Naive thymus-derived CD4-positive, alpha-beta T cell (primary cell): ENCODE measurements around the gene UGT2B11. TPM values are rescaled to one million over a fixed set of nuclear protein-coding genes. Genes with fewer than 3 reads are reported as not detected.
"Not testable (repeated sequence)": the region's sequence is repeated elsewhere in the genome, so short reads cannot be mapped to it uniquely, and the experiment has no call there.

ENCODE experiments used
- ATAC-seq: fragments of 150-1000 bp; cut with Tn5 transposase; 2 replicates; pipeline ENCODE4 v1.10.0; 2021; ENCODE audit warnings: mild to moderate bottlenecking, moderate library complexity
- CTCF ChIA-PET: fragments of 350-600 bp; sonication (Branson Sonifier 250); formaldehyde crosslinking; loops from one replicate; lab custom pipeline; 2021; ENCODE audit warnings: antibody characterized with exemption; lab: Charles Lee
- POLR2A ChIA-PET: fragments of 350-600 bp; sonication (Branson Sonifier 250); formaldehyde crosslinking; loops from one replicate; lab custom pipeline; 2021; ENCODE audit warnings: antibody characterized with exemption, inconsistent platforms; lab: Charles Lee
- DNase-seq, 9 donors: peaks; one replicate each; pipeline versions ENCODE4 v3.0.0 to v3.0.0-alpha.2; 2020 to 2022; ENCODE audit warnings: mixed read lengths in 1 of 9
- H3K27ac ChIP-seq: one replicate; pipeline ENCODE4 v1.7.0; 2013; ENCODE audit warnings: mild to moderate bottlenecking, low read depth, low read length, moderate library complexity
- H3K27me3 ChIP-seq, 2 donors: one replicate each; pipeline ENCODE4 v1.7.0; 2013; ENCODE audit warnings: low read length in 2 of 2, mild to moderate bottlenecking in 2 of 2, moderate library complexity in 2 of 2; ENCODE audit not compliant: control insufficient read depth in 2 of 2, insufficient read depth in 2 of 2
- H3K36me3 ChIP-seq, 3 experiments: 1 replicate in 2 of 3; 2 replicates in 1 of 3; pipeline ENCODE4 v1.7.0; 2013; ENCODE audit warnings: low read length in 3 of 3, mild to moderate bottlenecking in 3 of 3, moderate library complexity in 1 of 3; ENCODE audit not compliant: insufficient read depth in 3 of 3, control insufficient read depth in 2 of 3
- H3K4me1 ChIP-seq, 2 donors: one replicate each; pipeline ENCODE4 v1.7.0; 2013; ENCODE audit warnings: low read length in 2 of 2, mild to moderate bottlenecking in 2 of 2, moderate library complexity in 1 of 2; ENCODE audit not compliant: control insufficient read depth in 2 of 2, insufficient read depth in 2 of 2
- H3K4me3 ChIP-seq: 2 replicates; pipeline ENCODE4 v1.7.0; 2013; ENCODE audit warnings: mild to moderate bottlenecking, low read length
- H3K9me3 ChIP-seq, 3 experiments: 1 replicate in 2 of 3; 2 replicates in 1 of 3; pipeline ENCODE4 v1.7.0; 2013; ENCODE audit warnings: low read length in 3 of 3; ENCODE audit not compliant: control insufficient read depth in 2 of 3
- H3K27ac Mint-ChIP-seq, 9 donors: one replicate each; pipeline ENCODE4 v1.8.0; 2020 to 2022; ENCODE audit warnings: mixed read lengths in 9 of 9, mild to moderate bottlenecking in 8 of 9, moderate library complexity in 5 of 9, inconsistent platforms in 2 of 9
- H3K27me3 Mint-ChIP-seq, 5 donors: one replicate each; pipeline ENCODE4 v1.8.0; 2021 to 2022; ENCODE audit warnings: mixed read lengths in 5 of 5, mild to moderate bottlenecking in 1 of 5
- H3K36me3 Mint-ChIP-seq, 5 donors: one replicate each; pipeline ENCODE4 v1.8.0; 2020 to 2022; ENCODE audit warnings: mixed read lengths in 5 of 5, mild to moderate bottlenecking in 3 of 5, inconsistent platforms in 1 of 5
- H3K4me1 Mint-ChIP-seq, 7 donors: one replicate each; pipeline ENCODE4 v1.8.0; 2020 to 2022; ENCODE audit warnings: mixed read lengths in 7 of 7, mild to moderate bottlenecking in 3 of 7, inconsistent platforms in 1 of 7
- H3K4me3 Mint-ChIP-seq, 10 donors: one replicate each; pipeline ENCODE4 v1.8.0; 2020 to 2022; ENCODE audit warnings: mild to moderate bottlenecking in 10 of 10, mixed read lengths in 10 of 10, moderate library complexity in 6 of 10, inconsistent platforms in 2 of 10
- H3K9me3 Mint-ChIP-seq, 11 donors: one replicate each; pipeline ENCODE4 v1.8.0; 2020 to 2022; ENCODE audit warnings: mixed read lengths in 11 of 11, mild to moderate bottlenecking in 4 of 11, inconsistent platforms in 1 of 11, moderate library complexity in 1 of 11
- intact Hi-C, 2 donors: fragments of 100-400 bp; cut with micrococcal nuclease; formaldehyde crosslinking; loops; one replicate each; pipeline ENCODE4 v1.15.1; 2023
- polyA plus RNA-seq, 2 donors: library from polyadenylated mRNA; unstranded; fragments of 300-500 nt; fragmentation: Illumina TruSeq; gene quantifications; one replicate each; pipeline ENCODE4 v1.2.3, GENCODE V29; 2021
- total RNA-seq, 6 experiments: library from RNA in 5 of 6; stranded (reverse) in 5 of 6; gene quantifications; 1 replicate in 5 of 6; 2 replicates in 1 of 6; pipeline ENCODE4 v1.2.3 and lab custom pipeline; 2021 to 2026

The UGT2B11 gene
- total and polyA plus RNA-seq, 7 experiments from 2014 or later: not detected

- Histone ChIP-seq H3K4me1 (no peaks in the 10 kb centered on the region), H3K9me3 (no peaks in the 10 kb centered on the region), H3K27me3 (no peaks in the 10 kb centered on the region), H3K36me3 (no peaks in the 10 kb centered on the region), H3K4me3 (no peak overlapping the region), H3K27ac (no peak overlapping the region)
- ChIA-PET POLR2A (no interaction called here), CTCF (no interaction called here)
- H3K27me3 Mint-ChIP-seq: no peaks in the 10 kb centered on the region
- DNase-seq (no peak), ATAC-seq (no peak)
- no peaks in the 10 kb centered on the region for H3K36me3 Mint-ChIP-seq
- H3K9me3 Mint-ChIP-seq: peaks cover 0 to 15% (median 4%) of the 10 kb centered on the region in 11 donors
- H3K27ac Mint-ChIP-seq: no peak overlapping the region
- H3K4me3 Mint-ChIP-seq: no peak overlapping the region
- intact Hi-C loops: no loop called here
- no peaks in the 10 kb centered on the region for H3K4me1 Mint-ChIP-seq
Observed at GRCh38 chr4:69239092-69239491, 24.5 kb upstream of the UGT2B11 start.

GRCh38 chr4:69224891-69225290, 10.3 kb upstream of the UGT2B11 start:
- Histone ChIP-seq H3K27ac (no peak overlapping the region), H3K4me3 (no peak overlapping the region), H3K27me3 (no peaks in the 10 kb centered on the region), H3K4me1 (no peaks in the 10 kb centered on the region), H3K9me3 (no peaks in the 10 kb centered on the region), H3K36me3 (no peaks in the 10 kb centered on the region)
- H3K27me3 Mint-ChIP-seq: no peaks in the 10 kb centered on the region
- ATAC-seq: no peak
- POLR2A ChIA-PET: no interaction called here
- H3K36me3 Mint-ChIP-seq: no peaks in the 10 kb centered on the region
- intact Hi-C loops: no loop called here
- no peaks in the 10 kb centered on the region for H3K4me1 Mint-ChIP-seq
- DNase-seq: no peak
- CTCF ChIA-PET: no interaction called here
- H3K27ac Mint-ChIP-seq: no peak overlapping the region
- H3K9me3 Mint-ChIP-seq: peaks cover 0 to 3% (median 0%) of the 10 kb centered on the region in 11 donors
- H3K4me3 Mint-ChIP-seq: no peak overlapping the region

DNA sequence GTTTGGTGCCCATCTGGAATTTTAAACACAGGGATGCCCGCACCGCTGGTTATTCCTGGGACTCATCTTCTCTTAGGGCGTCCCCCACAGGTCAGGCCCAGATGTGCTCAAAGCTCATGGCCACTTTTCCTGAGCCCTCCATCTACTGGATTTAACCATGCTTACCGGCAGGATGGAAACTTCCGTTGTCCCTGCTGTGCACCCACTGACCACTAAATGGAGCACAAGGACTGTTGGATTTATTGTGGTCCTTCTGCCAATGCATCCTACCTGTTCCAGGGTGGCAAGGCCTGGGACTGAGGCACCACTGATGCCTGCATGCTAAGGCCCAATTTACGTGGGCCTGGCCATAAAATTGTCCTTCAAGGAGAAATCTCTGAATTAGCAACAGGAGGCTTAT, 8.7 kb upstream of the UGT2B11 start:
- ATAC-seq, H3K4me1 Mint-ChIP-seq, H3K4me3 Mint-ChIP-seq, H3K36me3 Mint-ChIP-seq, H3K4me1 ChIP-seq, H3K27ac ChIP-seq, H3K27ac Mint-ChIP-seq, H3K4me3 ChIP-seq, H3K27me3 ChIP-seq, DNase-seq, H3K36me3 ChIP-seq, H3K27me3 Mint-ChIP-seq, intact Hi-C loops, POLR2A ChIA-PET, H3K9me3 ChIP-seq, CTCF ChIA-PET, H3K9me3 Mint-ChIP-seq: not testable (repeated sequence)

DNA sequence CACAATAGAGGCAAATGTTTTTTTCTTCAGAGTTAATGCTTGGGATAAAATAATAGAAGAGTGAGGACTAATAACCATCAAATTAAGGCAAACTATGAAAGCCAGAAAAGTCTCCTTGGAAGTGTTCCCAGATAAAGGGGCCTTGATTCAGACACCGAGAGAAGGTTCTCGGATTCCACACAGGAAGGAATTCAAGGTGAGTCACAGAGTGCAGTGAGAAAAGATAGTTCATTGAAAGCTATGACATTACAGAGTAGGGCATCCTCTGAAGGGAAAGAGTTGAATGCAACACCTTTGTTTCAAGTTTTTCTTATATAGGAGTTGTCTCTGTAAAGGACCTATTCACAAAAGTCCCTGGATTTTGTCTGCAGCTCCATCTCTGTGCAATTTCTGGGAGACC, 3.9 kb upstream of the UGT2B11 start:
- H3K4me3 Mint-ChIP-seq, H3K27ac Mint-ChIP-seq, H3K9me3 Mint-ChIP-seq, H3K4me1 Mint-ChIP-seq, intact Hi-C loops, CTCF ChIA-PET, DNase-seq, H3K4me1 ChIP-seq, H3K4me3 ChIP-seq, H3K27ac ChIP-seq, H3K27me3 ChIP-seq, POLR2A ChIA-PET, H3K27me3 Mint-ChIP-seq, H3K9me3 ChIP-seq, H3K36me3 Mint-ChIP-seq, ATAC-seq, H3K36me3 ChIP-seq: not testable (repeated sequence)

DNA sequence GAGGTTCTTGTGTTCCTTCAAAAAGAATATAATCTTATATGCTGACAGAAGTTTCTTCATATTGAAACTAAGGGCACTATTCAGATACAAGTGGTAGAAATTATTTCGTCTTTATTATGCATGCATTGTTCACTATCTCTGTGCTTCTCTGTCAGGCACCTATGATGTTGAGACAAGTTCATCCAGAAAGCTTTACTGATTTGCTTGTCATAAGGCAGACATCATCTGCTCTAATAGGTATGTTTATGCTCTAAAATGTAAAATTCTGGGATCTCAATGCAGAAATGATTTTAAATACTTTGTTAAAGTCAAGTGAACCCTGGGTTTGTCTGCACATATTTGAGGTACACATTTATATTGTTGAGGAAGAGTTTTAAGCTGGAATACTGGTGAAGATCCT, 3.6 kb downstream of the UGT2B11 start:
- ChIA-PET POLR2A (no interaction called here), CTCF (no interaction called here)
- H3K36me3 Mint-ChIP-seq: no peaks in the 10 kb centered on the region
- Histone ChIP-seq H3K4me3 (no peak overlapping the region), H3K27me3 (no peaks in the 10 kb centered on the region), H3K36me3 (no peaks in the 10 kb centered on the region), H3K4me1 (no peaks in the 10 kb centered on the region), H3K27ac (no peak overlapping the region), H3K9me3 (no peaks in the 10 kb centered on the region)
- no peak overlapping the region for H3K4me3 Mint-ChIP-seq
- intact Hi-C loops: no loop called here
- no peak overlapping the region for H3K27ac Mint-ChIP-seq
- DNase-seq (no peak), ATAC-seq (no peak)
- no peaks in the 10 kb centered on the region for H3K9me3 Mint-ChIP-seq
- H3K27me3 Mint-ChIP-seq: no peaks in the 10 kb centered on the region
- no peaks in the 10 kb centered on the region for H3K4me1 Mint-ChIP-seq

- H3K4me3 ChIP-seq, DNase-seq, ATAC-seq, H3K9me3 Mint-ChIP-seq, CTCF ChIA-PET, H3K4me1 ChIP-seq, H3K4me3 Mint-ChIP-seq, H3K27me3 Mint-ChIP-seq, H3K27ac ChIP-seq, H3K27ac Mint-ChIP-seq, POLR2A ChIA-PET, H3K9me3 ChIP-seq, H3K4me1 Mint-ChIP-seq, H3K36me3 Mint-ChIP-seq, intact Hi-C loops, H3K27me3 ChIP-seq, H3K36me3 ChIP-seq: not testable (repeated sequence)
Observed at GRCh38 chr4:69198506-69198905, 16.0 kb downstream of the UGT2B11 start.

DNA sequence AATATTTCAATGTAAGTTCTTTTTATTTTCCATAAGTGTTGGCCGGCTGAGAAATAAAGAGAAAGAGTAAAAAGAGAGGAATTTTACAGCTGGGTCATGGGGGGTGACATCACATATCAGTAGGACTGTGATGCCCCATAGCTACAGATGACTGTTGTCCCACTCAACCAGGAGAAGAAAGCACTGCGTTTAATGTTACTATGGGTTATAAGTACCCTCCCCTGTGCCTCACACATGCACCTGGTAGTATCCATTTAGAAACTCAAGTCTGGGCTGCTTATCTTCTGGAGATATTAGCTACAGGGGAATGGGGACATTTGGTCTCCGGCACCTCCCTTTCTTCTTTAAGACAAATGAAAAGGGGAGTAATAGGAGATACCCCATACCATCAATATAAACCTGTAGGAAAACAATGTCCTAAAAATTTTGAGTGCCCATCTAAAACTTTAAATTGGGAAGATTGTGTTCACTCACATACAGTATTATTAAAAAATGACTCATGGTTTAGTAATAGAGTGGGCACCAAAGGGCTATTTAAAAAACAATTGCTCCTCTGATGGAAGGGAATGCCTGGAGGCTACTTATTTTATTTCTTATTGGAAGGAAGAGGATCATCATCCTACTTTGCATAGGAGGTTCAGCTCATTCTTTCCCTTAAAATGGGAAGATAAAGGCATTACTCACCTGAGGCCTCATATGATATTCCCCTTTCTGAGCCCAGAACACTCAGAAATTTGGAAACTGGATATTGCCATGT, 18.2 kb downstream of the UGT2B11 start:
- Histone ChIP-seq H3K36me3 (no peaks in the 10 kb centered on the region), H3K27me3 (no peaks in the 10 kb centered on the region), H3K9me3 (no peaks in the 10 kb centered on the region), H3K27ac (no peak overlapping the region), H3K4me3 (no peak overlapping the region), H3K4me1 (no peaks in the 10 kb centered on the region)
- no peaks in the 10 kb centered on the region for H3K36me3 Mint-ChIP-seq
- H3K27me3 Mint-ChIP-seq: peaks cover 0 to 9% (median 0%) of the 10 kb centered on the region in 5 donors
- no peak overlapping the region for H3K27ac Mint-ChIP-seq
- peaks cover 0 to 13% (median 5%) of the 10 kb centered on the region in 11 donors for H3K9me3 Mint-ChIP-seq
- ChIA-PET CTCF (no interaction called here), POLR2A (no interaction called here)
- no peaks in the 10 kb centered on the region for H3K4me1 Mint-ChIP-seq
- DNase-seq (no peak), ATAC-seq (no peak)
- H3K4me3 Mint-ChIP-seq: no peak overlapping the region
- intact Hi-C loops: no loop called here
